Smooth muscle cell (in vitro differentiated cells): Measurements from ENCODE around the gene HTATIP2. TPM values are rescaled to one million over a fixed set of nuclear protein-coding genes. Genes with fewer than 3 reads are reported as not detected.
"Not testable (repeated sequence)": the region's sequence is repeated elsewhere in the genome, so short reads cannot be mapped to it uniquely, and the experiment has no call there.

Experiments
- DNase-seq: peaks from one replicate; lab custom pipeline; 2025; ENCODE audit not compliant: unreplicated experiment; lab: John Stamatoyannopoulos, UW
- H2AFZ ChIP-seq: fragments of 200-600 bp; sonication (generic); 2 replicates; pipeline ENCODE4 v1.6.0; 2016; ENCODE audit warnings: antibody characterized with exemption, low read depth, mild to moderate bottlenecking
- H3F3A ChIP-seq: fragments of 200-600 bp; sonication (generic); 2 replicates; pipeline ENCODE4 v1.6.0; 2017; ENCODE audit warnings: antibody characterized with exemption, low read depth
- H3K27ac ChIP-seq: fragments of 200-600 bp; sonication (generic); 2 replicates; pipeline ENCODE4 v1.5.1; 2016; ENCODE audit warnings: low read depth, mild to moderate bottlenecking
- H3K27me3 ChIP-seq: fragments of 200-600 bp; sonication (generic); 2 replicates; pipeline ENCODE4 v1.6.1; 2016; ENCODE audit warnings: low read depth, mild to moderate bottlenecking
- H3K36me3 ChIP-seq: fragments of 200-600 bp; sonication (generic); 2 replicates; pipeline ENCODE4 v1.5.1; 2016; ENCODE audit warnings: low read depth
- H3K4me1 ChIP-seq: fragments of 200-600 bp; sonication (generic); 2 replicates; pipeline ENCODE4 v1.5.1; 2016; ENCODE audit warnings: low read depth
- H3K4me2 ChIP-seq: fragments of 200-600 bp; sonication (generic); 2 replicates; pipeline ENCODE4 v1.6.0; 2016; ENCODE audit warnings: mild to moderate bottlenecking
- H3K4me3 ChIP-seq: fragments of 200-600 bp; sonication (generic); 2 replicates; pipeline ENCODE4 v1.5.1; 2016; ENCODE audit warnings: mild to moderate bottlenecking
- H3K79me2 ChIP-seq: fragments of 200-600 bp; sonication (generic); 2 replicates; pipeline ENCODE4 v1.6.0; 2016; ENCODE audit warnings: low read depth, mild to moderate bottlenecking
- H3K9ac ChIP-seq: fragments of 200-600 bp; sonication (generic); 2 replicates; pipeline ENCODE4 v1.6.0; 2016; ENCODE audit warnings: low read depth
- H3K9me3 ChIP-seq: fragments of 200-600 bp; sonication (generic); replicated peaks from 2 replicates; pipeline ENCODE4 v1.5.1; 2016; ENCODE audit warnings: low read depth
- H4K20me1 ChIP-seq: fragments of 200-600 bp; sonication (generic); 2 replicates; pipeline ENCODE4 v1.6.0; 2016; ENCODE audit warnings: low read depth
- CTCF ChIP-seq: fragments of 200-600 bp; sonication (generic); IDR thresholded peaks from 2 replicates; pipeline ENCODE4 v1.5.1; 2017; ENCODE audit warnings: borderline replicate concordance, mild to moderate bottlenecking, antibody characterized with exemption; ENCODE audit not compliant: insufficient read depth, poor library complexity, severe bottlenecking
- WGBS: methylation state at CpG from one replicate; pipeline ENCODE4 v1.1.7; 2016; ENCODE audit warnings: low lambda C conversion rate; 5-methylcytosine and 5-hydroxymethylcytosine counted together
- polyA plus RNA-seq: library from polyadenylated mRNA; unstranded; fragments of >200 nt; fragmentation: Nextera tagmentation; extraction: Ambion mirVana; gene quantifications from 2 replicates; pipeline ENCODE4 v1.2.1, GENCODE V29; 2016
- total RNA-seq: library from RNA; depleted of rRNA; stranded (reverse); fragments of >200 nt; gene quantifications from 2 replicates; pipeline ENCODE4 v1.2.3, GENCODE V29; 2014

Gene HTATIP2
- total and polyA plus RNA-seq, 2 experiments from 2014 or later = 34.1 to 38.4 TPM

GRCh38 chr11:20362481-20362880 is 1.0 kb upstream of the HTATIP2 start:
- H3K4me3 ChIP-seq = no peak overlapping the region
- H3K4me2 ChIP-seq = no peak overlapping the region
- 7% methylated on average over 1 of the region's 1 CpG for WGBS
- H3F3A ChIP-seq = peaks cover 9% of the 10 kb centered on the region
- no peak overlapping the region for H2AFZ ChIP-seq
- no peaks in the 10 kb centered on the region for H3K79me2 ChIP-seq
- H3K27ac ChIP-seq = no peak overlapping the region
- no peak for TF ChIP-seq CTCF
- peaks cover 14% of the 10 kb centered on the region for H3K4me1 ChIP-seq
- no peaks in the 10 kb centered on the region for H4K20me1 ChIP-seq
- no peak overlapping the region for H3K9ac ChIP-seq
- no peaks in the 10 kb centered on the region for H3K9me3 ChIP-seq
- H3K36me3 ChIP-seq = no peaks in the 10 kb centered on the region
- no peaks in the 10 kb centered on the region for H3K27me3 ChIP-seq
- DNase-seq = no peak

- 66% methylated on average over 2 of the region's 2 CpGs for WGBS
- peaks cover 14% of the 10 kb centered on the region for H3K4me1 ChIP-seq
- H2AFZ ChIP-seq = peak overlapping the region; percentile 92
- no peaks in the 10 kb centered on the region for H3K79me2 ChIP-seq
- H3K27ac ChIP-seq = no peak overlapping the region
- H3K9ac ChIP-seq = no peak overlapping the region
- peak overlapping the region; percentile 93 for H3K4me2 ChIP-seq
- H3K36me3 ChIP-seq = no peaks in the 10 kb centered on the region
- DNase-seq = no peak
- peaks cover 9% of the 10 kb centered on the region for H3F3A ChIP-seq
- H4K20me1 ChIP-seq = no peaks in the 10 kb centered on the region
- no peaks in the 10 kb centered on the region for H3K9me3 ChIP-seq
- no peak for TF ChIP-seq CTCF
- H3K4me3 ChIP-seq = peak overlapping the region; percentile 78
- no peaks in the 10 kb centered on the region for H3K27me3 ChIP-seq
Measured at GRCh38 chr11:20363149-20363499, 390 bp upstream of the HTATIP2 start.

GRCh38 chr11:20364341-20364792 is 853 bp downstream of the HTATIP2 start:
- Histone ChIP-seq H3K36me3 (no peaks in the 10 kb centered on the region), H3K9ac (peak overlapping the region; percentile 71), H4K20me1 (no peaks in the 10 kb centered on the region), H3K9me3 (no peaks in the 10 kb centered on the region), H3K4me3 (peak overlapping the region; percentile 78), H3K4me2 (peak overlapping the region; percentile 93), H3K4me1 (peaks cover 21% of the 10 kb centered on the region), H3F3A (peaks cover 9% of the 10 kb centered on the region), H3K79me2 (no peaks in the 10 kb centered on the region), H2AFZ (peak overlapping the region; percentile 92), H3K27me3 (no peaks in the 10 kb centered on the region), H3K27ac (peak overlapping the region; percentile 28)
- 47% methylated on average over 6 of the region's 6 CpGs for WGBS
- no peak for TF ChIP-seq CTCF
- no peak for DNase-seq

GRCh38 chr11:20365465-20365864 is 2.0 kb downstream of the HTATIP2 start:
- H4K20me1 ChIP-seq, H3K4me2 ChIP-seq, H2AFZ ChIP-seq, H3F3A ChIP-seq, DNase-seq, H3K9me3 ChIP-seq, H3K27me3 ChIP-seq, H3K36me3 ChIP-seq, H3K4me3 ChIP-seq, H3K9ac ChIP-seq, H3K79me2 ChIP-seq, H3K27ac ChIP-seq: not testable (repeated sequence)
- H3K4me1 ChIP-seq = peaks cover 21% of the 10 kb centered on the region
- 82% methylated on average over 6 of the region's 6 CpGs for WGBS
